Type B pancreatic cell (in vitro differentiated cells): Measurements from ENCODE around the gene ELN. TPM values are rescaled to one million over a fixed set of nuclear protein-coding genes. Genes with fewer than 3 reads are reported as not detected.

Experiments
- DNase-seq: peaks from one replicate; pipeline ENCODE4 v3.0.0; 2021; ENCODE audit warnings: mixed read lengths; ENCODE audit not compliant: unreplicated experiment; ENCODE audit errors: extremely low spot score
- H3K27ac Mint-ChIP-seq: 2 replicates; pipeline ENCODE4 v1.8.0; 2021; ENCODE audit warnings: mild to moderate bottlenecking, mixed read lengths
- H3K27me3 Mint-ChIP-seq: 2 replicates; pipeline ENCODE4 v1.8.0; 2021; ENCODE audit warnings: mixed read lengths
- H3K36me3 Mint-ChIP-seq: 2 replicates; pipeline ENCODE4 v1.8.0; 2021; ENCODE audit warnings: mixed read lengths
- H3K4me1 Mint-ChIP-seq: one replicate; pipeline ENCODE4 v1.8.0; 2021; ENCODE audit warnings: mixed read lengths; ENCODE audit not compliant: unreplicated experiment
- H3K4me3 Mint-ChIP-seq: 2 replicates; pipeline ENCODE4 v1.8.0; 2021; ENCODE audit warnings: mild to moderate bottlenecking, mixed read lengths
- H3K9me3 Mint-ChIP-seq: 2 replicates; pipeline ENCODE4 v1.8.0; 2021; ENCODE audit warnings: mixed read lengths
- total RNA-seq: library from RNA; stranded (reverse); gene quantifications from 2 replicates; pipeline ENCODE4 v1.2.1, GENCODE V29; 2021; ENCODE audit warnings: low replicate concordance
- TF ChIP-seq, protein P1 (sequence below): fragments of 200-600 bp; sonication (generic); conservative IDR thresholded peaks from 2 replicates; pipeline ENCODE4 v1.5.0; 2021; ENCODE audit warnings: antibody characterized with exemption, mild to moderate bottlenecking

ELN gene
- total RNA-seq, 1 donor from 2014 or later = 8.8 TPM

DNA sequence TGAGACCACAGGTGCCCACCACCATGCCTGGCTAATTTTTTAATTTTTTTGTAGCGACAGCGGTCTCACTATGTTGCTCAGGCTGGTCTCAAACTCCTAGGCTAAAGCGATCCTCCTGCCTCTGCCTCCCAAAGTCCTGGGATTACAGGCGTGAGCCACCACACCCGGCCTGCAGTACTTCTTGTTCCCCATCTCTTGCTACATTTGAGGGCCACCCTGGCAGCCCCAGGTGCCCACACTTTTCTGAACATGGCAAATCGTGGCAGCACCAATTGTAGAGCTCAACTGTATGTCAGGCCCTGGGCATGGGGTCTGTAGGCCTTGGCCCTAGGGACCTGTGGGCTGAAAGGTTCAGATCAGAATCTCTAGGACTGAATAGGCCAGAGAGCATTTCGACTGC lies 30.5 kb downstream of the ELN start:
- H3K27me3 Mint-ChIP-seq = peaks cover 9% of the 10 kb centered on the region
- TF ChIP-seq, protein P1, sequence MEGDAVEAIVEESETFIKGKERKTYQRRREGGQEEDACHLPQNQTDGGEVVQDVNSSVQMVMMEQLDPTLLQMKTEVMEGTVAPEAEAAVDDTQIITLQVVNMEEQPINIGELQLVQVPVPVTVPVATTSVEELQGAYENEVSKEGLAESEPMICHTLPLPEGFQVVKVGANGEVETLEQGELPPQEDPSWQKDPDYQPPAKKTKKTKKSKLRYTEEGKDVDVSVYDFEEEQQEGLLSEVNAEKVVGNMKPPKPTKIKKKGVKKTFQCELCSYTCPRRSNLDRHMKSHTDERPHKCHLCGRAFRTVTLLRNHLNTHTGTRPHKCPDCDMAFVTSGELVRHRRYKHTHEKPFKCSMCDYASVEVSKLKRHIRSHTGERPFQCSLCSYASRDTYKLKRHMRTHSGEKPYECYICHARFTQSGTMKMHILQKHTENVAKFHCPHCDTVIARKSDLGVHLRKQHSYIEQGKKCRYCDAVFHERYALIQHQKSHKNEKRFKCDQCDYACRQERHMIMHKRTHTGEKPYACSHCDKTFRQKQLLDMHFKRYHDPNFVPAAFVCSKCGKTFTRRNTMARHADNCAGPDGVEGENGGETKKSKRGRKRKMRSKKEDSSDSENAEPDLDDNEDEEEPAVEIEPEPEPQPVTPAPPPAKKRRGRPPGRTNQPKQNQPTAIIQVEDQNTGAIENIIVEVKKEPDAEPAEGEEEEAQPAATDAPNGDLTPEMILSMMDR = no peak
- no peaks in the 10 kb centered on the region for H3K9me3 Mint-ChIP-seq
- no peak overlapping the region for H3K4me3 Mint-ChIP-seq
- H3K36me3 Mint-ChIP-seq = no peaks in the 10 kb centered on the region
- DNase-seq = no peak
- H3K4me1 Mint-ChIP-seq = no peaks in the 10 kb centered on the region
- no peak overlapping the region for H3K27ac Mint-ChIP-seq

DNA sequence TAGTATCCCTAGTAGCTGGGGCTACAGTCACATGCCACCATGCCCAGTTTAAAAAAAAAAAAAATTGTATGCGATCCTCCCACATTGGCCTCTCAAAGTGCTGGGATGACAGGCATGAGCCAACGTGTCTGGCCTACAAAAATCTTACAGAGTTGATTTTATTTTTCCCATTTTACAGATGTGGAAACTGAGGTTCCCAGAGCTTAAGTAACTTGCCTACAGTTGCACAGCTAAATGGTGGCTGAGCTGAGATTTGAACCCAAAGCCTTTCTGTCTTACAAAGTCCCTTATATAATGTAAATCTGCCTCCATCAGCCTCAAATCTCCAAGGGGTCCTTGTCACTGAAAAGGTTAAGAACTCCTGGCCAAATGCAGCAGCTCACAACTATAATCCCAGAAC lies 31.1 kb downstream of the ELN start:
- Mint-ChIP-seq H3K4me3 (no peak overlapping the region), H3K36me3 (no peaks in the 10 kb centered on the region), H3K27me3 (peaks cover 9% of the 10 kb centered on the region), H3K27ac (no peak overlapping the region), H3K9me3 (no peaks in the 10 kb centered on the region), H3K4me1 (no peaks in the 10 kb centered on the region)
- TF ChIP-seq, protein P1 = no peak
- DNase-seq = no peak

DNA sequence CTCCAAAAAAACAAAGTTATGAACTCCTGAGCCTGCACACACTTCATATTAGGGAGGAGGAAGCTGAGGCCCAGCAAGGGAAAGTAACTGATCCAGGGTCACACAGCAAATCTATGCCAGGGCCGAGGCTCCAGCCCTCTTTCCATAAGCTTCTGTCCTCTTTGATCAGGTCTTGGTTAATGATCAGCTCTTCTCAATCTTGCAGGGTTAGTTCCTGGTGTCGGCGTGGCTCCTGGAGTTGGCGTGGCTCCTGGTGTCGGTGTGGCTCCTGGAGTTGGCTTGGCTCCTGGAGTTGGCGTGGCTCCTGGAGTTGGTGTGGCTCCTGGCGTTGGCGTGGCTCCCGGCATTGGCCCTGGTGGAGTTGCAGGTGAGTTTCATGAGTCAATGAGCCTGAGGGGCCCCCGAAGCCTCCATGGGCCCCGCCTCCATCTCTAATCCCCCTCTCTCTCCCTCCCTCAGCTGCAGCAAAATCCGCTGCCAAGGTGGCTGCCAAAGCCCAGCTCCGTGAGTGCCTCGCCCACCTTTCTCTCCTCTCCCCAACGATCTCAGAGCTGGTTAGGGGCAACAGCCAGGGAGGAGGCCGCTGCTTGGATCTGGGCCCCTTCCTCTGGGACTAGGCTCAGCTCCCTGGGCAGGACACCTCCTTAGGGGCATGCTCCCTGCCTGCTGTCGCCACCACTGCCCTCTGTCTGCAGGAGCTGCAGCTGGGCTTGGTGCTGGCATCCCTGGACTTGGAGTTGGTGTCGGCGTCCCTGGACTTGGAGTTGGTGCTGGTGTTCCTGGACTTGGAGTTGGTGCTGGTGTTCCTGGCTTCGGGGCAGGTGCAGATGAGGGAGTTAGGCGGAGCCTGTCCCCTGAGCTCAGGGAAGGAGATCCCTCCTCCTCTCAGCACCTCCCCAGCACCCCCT lies 32.0 kb downstream of the ELN start:
- Mint-ChIP-seq H3K27ac (no peak overlapping the region), H3K9me3 (no peaks in the 10 kb centered on the region), H3K4me3 (no peak overlapping the region), H3K4me1 (no peaks in the 10 kb centered on the region), H3K27me3 (peaks cover 9% of the 10 kb centered on the region), H3K36me3 (no peaks in the 10 kb centered on the region)
- DNase-seq = no peak
- TF ChIP-seq, protein P1 = no peak

- H3K27ac Mint-ChIP-seq = peak overlapping the region; percentile 77
These were observed 34.0 kb downstream of the ELN start for GRCh38 chr7:74061840-74062539.

GRCh38 chr7:74063223-74063641 lies 35.3 kb downstream of the ELN start:
- no peak for DNase-seq
- no peak overlapping the region for H3K27ac Mint-ChIP-seq
- TF ChIP-seq, protein P1 = no peak
- H3K27me3 Mint-ChIP-seq = peaks cover 5% of the 10 kb centered on the region
- no peak overlapping the region for H3K4me3 Mint-ChIP-seq
- no peaks in the 10 kb centered on the region for H3K9me3 Mint-ChIP-seq
- no peaks in the 10 kb centered on the region for H3K4me1 Mint-ChIP-seq
- no peaks in the 10 kb centered on the region for H3K36me3 Mint-ChIP-seq

More at GRCh38 chr7:74061840-74062539, 34.0 kb downstream of the ELN start:
- TF ChIP-seq, protein P1 = no peak
- H3K9me3 Mint-ChIP-seq = no peaks in the 10 kb centered on the region
- no peaks in the 10 kb centered on the region for H3K4me1 Mint-ChIP-seq
- H3K36me3 Mint-ChIP-seq = no peaks in the 10 kb centered on the region
- no peak for DNase-seq
- peak overlapping the region; percentile 36 for H3K4me3 Mint-ChIP-seq
- H3K27me3 Mint-ChIP-seq = peaks cover 9% of the 10 kb centered on the region
